ENCODE results near the gene SIL1.

SIL1 gene

DNA sequence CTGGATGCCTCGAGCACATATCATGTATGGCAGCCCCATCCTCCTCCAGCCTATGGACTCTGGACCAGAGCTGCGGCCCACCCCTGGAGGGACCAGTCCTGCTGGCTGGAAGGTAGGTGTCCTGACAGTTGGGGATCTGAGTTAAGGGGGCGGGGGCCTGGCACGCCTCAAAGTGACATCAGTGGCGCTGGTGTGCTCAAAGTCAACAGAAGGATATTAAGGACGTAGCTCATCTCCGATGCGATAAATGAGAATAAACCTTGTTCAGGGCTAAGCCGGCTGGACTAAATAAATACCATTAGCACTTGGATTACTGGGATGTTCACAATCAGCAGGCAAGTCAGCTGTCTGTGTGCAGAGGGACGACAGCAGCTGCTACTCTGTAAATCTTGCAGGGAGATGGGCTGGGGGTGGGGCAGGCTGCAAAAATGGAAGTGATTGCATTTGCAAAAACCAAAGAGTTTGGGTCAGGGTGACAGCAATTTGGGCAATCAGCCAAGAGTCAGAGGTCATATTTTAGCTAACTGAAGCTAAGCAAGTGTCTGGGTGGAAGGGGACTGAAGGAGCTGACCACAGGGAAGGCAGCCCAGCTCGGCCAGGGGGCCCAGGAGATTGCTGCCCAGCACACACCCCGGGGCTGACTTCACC lies 243.0 kb downstream of the SIL1 start:
- no peak for DNase-seq (ENCODE audit: low read depth)

- DNase-seq (ENCODE audit: low read depth): no peak
Observed at GRCh38 chr5:138954257-138955012, 243.7 kb downstream of the SIL1 start.

- no peak for DNase-seq (ENCODE audit: low read depth)
Observed at GRCh38 chr5:138953387-138954256, 244.5 kb downstream of the SIL1 start.

- no peak for DNase-seq (ENCODE audit: low read depth)
Observed at GRCh38 chr5:138952962-138953361, 245.2 kb downstream of the SIL1 start.

GRCh38 chr5:138951986-138952735 lies 246.0 kb downstream of the SIL1 start:
- no peak for DNase-seq (ENCODE audit: low read depth)

GRCh38 chr5:138951091-138951985 lies 246.8 kb downstream of the SIL1 start:
- no peak for DNase-seq (ENCODE audit: low read depth)

- no peak for DNase-seq (ENCODE audit: low read depth)
Observed at GRCh38 chr5:138950421-138951031, 247.6 kb downstream of the SIL1 start.

- no peak for DNase-seq (ENCODE audit: low read depth)
Observed at GRCh38 chr5:138949988-138950387, 248.2 kb downstream of the SIL1 start.

- DNase-seq (ENCODE audit: low read depth): no peak
Observed at GRCh38 chr5:138949223-138949574, 249.0 kb downstream of the SIL1 start.

DNA sequence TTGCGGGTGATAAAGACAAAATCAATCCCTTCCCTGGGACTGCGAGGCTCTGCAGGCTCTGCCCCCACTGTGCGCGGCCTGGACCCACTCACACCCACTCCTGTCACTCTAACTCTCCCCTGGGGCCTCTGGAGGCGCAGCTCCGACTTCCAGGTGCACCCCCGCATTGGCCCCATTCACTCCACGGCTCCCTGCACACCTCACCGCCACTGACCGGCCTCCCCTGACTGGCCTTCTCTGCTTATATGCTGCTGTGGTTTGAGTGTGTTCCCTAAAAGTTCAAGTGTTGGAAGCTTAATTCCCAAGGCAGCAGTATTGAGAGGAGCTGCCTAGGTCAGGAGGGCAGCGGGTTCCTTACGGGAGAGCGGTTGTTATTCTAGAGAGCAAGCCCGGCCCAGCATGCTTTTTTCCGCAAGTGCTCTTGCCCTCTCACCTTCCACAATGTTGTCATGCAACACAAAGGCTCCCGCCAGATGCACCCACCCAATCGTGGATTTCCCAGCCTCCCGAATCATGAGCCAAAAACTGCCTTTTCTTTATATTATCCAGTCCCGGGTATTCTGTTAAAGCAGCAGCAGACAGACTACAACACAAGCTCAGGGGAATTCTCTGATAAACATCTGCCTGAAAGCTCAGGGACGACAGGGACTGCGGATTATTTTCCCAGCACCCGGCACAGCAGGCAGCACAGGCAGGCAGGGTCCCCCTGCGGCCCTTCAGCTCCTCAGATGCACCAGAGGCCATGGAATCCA lies 249.5 kb downstream of the SIL1 start:
- no peak for DNase-seq (ENCODE audit: low read depth)

DNA sequence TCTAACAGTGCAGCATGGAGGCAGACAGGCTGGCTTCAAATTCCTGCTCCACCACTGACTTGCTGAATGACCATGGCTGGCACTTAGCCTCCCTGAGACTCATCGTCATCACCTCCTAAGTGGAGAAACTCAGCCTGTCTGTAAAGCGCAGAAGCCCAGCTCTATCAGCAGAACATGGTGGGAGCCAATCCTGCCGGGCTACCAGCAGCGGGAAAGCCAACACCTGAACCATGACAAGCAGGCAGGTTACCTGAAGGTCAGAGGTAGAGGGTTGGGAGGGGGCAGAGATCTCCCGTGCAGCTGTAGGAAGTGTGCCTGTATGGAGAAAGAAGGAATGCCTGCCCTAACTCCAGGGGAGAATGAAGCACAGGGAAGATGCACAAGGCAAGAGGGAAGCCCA lies 250.4 kb downstream of the SIL1 start:
- no peak for DNase-seq (ENCODE audit: low read depth)

DNA sequence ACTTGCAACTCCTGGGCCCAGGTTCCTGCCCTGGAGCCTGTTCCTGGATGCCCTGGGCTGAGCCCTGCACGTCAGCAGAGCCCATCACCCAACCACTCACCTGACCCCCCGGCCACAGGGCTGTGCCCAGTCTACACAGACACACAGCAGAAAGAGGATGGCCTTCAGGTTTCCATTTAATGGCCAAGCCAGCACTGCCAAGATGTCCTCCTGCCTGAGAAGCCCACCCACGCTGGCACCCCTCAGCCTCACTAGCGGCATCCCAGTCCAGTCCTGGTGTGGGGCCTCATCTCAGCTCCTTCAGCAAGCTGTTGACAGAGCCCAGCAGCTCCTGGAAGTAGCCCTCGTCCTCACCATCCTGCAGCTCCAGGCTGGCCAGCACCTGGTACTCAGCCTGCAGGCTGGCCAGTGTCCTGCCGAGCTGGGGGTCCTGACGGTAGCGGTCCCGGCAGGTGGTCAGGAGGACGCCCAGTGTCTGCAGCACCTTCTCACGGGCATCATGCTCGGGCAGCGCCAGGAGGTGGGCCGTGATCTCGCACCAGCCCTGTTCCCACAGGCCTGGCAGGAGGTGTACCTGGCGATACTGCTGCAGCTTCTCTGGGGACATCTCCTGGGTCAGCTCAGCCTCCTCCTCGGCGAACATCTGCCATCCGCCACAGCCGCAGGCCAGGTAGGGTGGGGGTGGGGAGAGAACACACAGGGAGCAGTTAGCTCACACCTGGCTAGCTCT lies 251.2 kb downstream of the SIL1 start:
- DNase-seq (ENCODE audit: low read depth): no peak

- no peak for DNase-seq (ENCODE audit: low read depth)
Observed at GRCh38 chr5:138946241-138946623, 251.9 kb downstream of the SIL1 start.

- DNase-seq (ENCODE audit: low read depth): no peak
Observed at GRCh38 chr5:138945421-138946240, 252.5 kb downstream of the SIL1 start.

DNA sequence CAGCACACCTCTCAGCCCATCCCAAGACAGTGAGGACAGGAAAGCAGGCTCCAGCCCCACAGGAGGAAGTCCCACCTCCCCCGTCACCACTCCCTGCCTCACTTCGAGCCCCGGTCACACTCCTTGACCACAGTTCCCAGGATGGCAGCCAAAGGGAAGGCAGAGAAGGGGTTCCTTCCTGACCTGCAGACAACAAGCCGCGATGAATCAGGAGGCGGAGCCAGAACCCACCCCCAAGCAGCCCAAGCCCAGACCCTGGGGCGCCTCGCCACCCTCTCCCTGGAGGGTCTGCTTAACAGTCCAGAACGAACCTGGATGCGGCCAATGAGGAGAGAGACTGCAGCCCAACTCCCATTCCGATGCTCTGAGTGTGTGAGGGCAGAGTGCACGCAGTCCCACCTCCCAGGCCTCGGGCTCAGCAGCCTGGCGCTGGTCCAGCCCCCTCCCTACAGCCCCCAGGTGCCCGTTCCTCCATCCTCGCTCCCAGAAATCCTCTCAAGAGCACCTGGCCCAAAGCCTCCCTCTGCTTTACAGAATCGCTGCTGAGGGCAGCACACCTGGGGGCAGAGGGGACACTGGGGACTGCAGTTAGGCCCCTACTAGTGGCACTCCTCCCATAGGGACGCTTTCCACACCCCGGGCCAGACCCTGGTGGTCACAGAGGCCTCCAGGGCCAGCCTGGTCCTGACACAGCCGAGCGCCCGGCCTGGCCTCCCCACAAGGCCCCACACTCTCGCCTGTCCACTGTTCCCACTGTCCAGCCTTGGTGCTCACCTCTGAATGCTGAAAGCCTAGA lies 253.4 kb downstream of the SIL1 start:
- DNase-seq (ENCODE audit: low read depth): no peak

- DNase-seq (ENCODE audit: low read depth): no peak
Observed at GRCh38 chr5:138943599-138944173, 254.5 kb downstream of the SIL1 start.

DNA sequence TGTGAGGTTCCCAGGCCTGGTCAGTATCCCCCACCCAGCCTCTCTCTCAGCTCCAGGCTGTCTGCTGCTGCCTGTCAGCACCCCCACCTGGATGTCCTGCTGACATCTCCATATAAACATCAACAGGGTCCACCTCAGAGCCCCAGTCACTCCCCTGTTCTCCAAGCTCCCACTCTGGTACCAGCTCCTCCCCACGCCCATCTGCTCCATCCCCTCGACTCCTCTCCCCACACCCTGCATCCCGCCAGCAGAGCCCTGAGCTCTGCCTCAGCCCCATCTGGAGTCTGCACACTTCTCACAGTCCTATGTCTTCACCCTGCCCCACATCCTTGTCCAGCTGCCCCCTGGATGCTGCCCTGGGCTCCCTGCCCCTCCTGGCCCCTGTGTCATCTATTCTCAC lies 255.3 kb downstream of the SIL1 start:
- DNase-seq (ENCODE audit: low read depth): no peak
